K562 (cell line): ENCODE measurements around the gene DNAH3. TPM values are rescaled to one million over a fixed set of nuclear protein-coding genes. Genes with fewer than 3 reads are reported as not detected.

Experiments used
- ATAC-seq: fragments of 200-7000 bp; cut with Tn5 transposase; 3 replicates; pipeline ENCODE4 v1.9.1; 2020; ENCODE audit warnings: moderate library complexity
- BruUV-seq: library from RNA; stranded (reverse); fragments of 400-500 nt; replicated peaks from 2 replicates; lab custom pipeline; 2021; lab: Mats Ljungman, UMichigan
- CTCF ChIA-PET: fragments of 300-600 bp; formaldehyde crosslinking; extraction: SDS; loops from one replicate; lab custom pipeline; 2021; ENCODE audit warnings: low intra/inter-chr PET ratio; lab: Yijun Ruan, JAX
- POLR2A ChIA-PET: fragments of 300-600, 350-650 bp; sonication (Branson Sonifier 250); formaldehyde crosslinking; extraction: SDS; loops from one replicate; lab custom pipeline; 2021; ENCODE audit warnings: antibody characterized with exemption, inconsistent platforms; lab: Yijun Ruan, JAX
- DNase-seq, 4 experiments: peaks; one replicate each; pipeline versions ENCODE4 v3.0.0 to v3.0.0-alpha.2; 2011 to 2018; ENCODE audit warnings: low spot score in 3 of 4, mixed read lengths in 3 of 4; ENCODE audit errors: extremely low read depth in 1 of 4
- FAIRE-seq: peaks from 2 replicates; lab custom pipeline; 2011; peaks lifted over from hg19 to GRCh38; lab: Jason Lieb, UNC
- H2AFZ ChIP-seq: 2 replicates; pipeline ENCODE4 v1.6.0; 2011; ENCODE audit warnings: low read depth, low read length, control low read depth, inconsistent platforms
- H3K27ac ChIP-seq: fragments of 200-600 bp; 3 replicates; pipeline ENCODE4 v1.8.0; 2011; ENCODE audit warnings: low read depth, mild to moderate bottlenecking, control low read depth, inconsistent platforms, low read length, moderate library complexity, mixed read lengths; ENCODE audit errors: extremely low read depth
- H3K27me3 ChIP-seq, 2 experiments: fragments of 300-600 bp in 1 of 2; 2 replicates in 1 of 2; 3 replicates in 1 of 2; pipeline versions ENCODE4 v1.6.0 to v1.8.0; 2011; ENCODE audit warnings: inconsistent platforms in 2 of 2, low read length in 2 of 2, mild to moderate bottlenecking in 1 of 2, mixed read lengths in 1 of 2, moderate library complexity in 1 of 2; ENCODE audit not compliant: control insufficient read depth in 2 of 2, insufficient read depth in 2 of 2
- H3K36me3 ChIP-seq: fragments of 300-600 bp; 3 replicates; pipeline ENCODE4 v1.8.0; 2011; ENCODE audit warnings: mild to moderate bottlenecking, low read length, inconsistent platforms; ENCODE audit not compliant: control insufficient read depth, insufficient read depth
- H3K4me1 ChIP-seq, 2 experiments: fragments of 200-600 bp in 1 of 2; replicated peaks in 1 of 2; 2 replicates in 1 of 2; 3 replicates in 1 of 2; pipeline versions ENCODE4 v1.5.1 to v1.8.0; 2011; ENCODE audit warnings: inconsistent platforms in 2 of 2, low read length in 2 of 2, mild to moderate bottlenecking in 1 of 2, mixed read lengths in 1 of 2, moderate library complexity in 1 of 2; ENCODE audit not compliant: control insufficient read depth in 2 of 2, insufficient read depth in 2 of 2
- H3K4me2 ChIP-seq: 2 replicates; pipeline ENCODE4 v1.6.1; 2011; ENCODE audit warnings: low read length, control low read depth, inconsistent platforms, mixed read lengths; ENCODE audit not compliant: insufficient read depth
- H3K4me3 ChIP-seq: fragments of 200-600 bp; sonication (generic), shearing (Covaris generic); 2 replicates; pipeline ENCODE4 v1.5.1; 2016; ENCODE audit warnings: control low read depth, inconsistent platforms
- H3K79me2 ChIP-seq: fragments of 200-600 bp; 3 replicates; pipeline ENCODE4 v1.8.0; 2011; ENCODE audit warnings: low read length, inconsistent platforms; ENCODE audit not compliant: control insufficient read depth, insufficient read depth
- H3K9ac ChIP-seq, 2 experiments: 2 replicates each; pipeline versions ENCODE4 v1.6.0 to v1.6.1; 2011; ENCODE audit warnings: low read depth in 2 of 2, low read length in 2 of 2, control low read depth in 1 of 2, inconsistent platforms in 1 of 2, mild to moderate bottlenecking in 1 of 2, mixed read lengths in 1 of 2; ENCODE audit not compliant: insufficient read depth in 1 of 2
- H3K9me1 ChIP-seq: one replicate; pipeline ENCODE4 v1.6.0; 2011; ENCODE audit warnings: inconsistent platforms, mild to moderate bottlenecking, low read length, moderate library complexity; ENCODE audit not compliant: control insufficient read depth, insufficient read depth
- H3K9me3 ChIP-seq: replicated peaks from 2 replicates; pipeline ENCODE4 v1.5.1; 2011; ENCODE audit warnings: low read depth, low read length, inconsistent platforms; ENCODE audit not compliant: control insufficient read depth, insufficient read depth
- H4K20me1 ChIP-seq: replicated peaks from 2 replicates; pipeline ENCODE4 v1.6.1; 2011; ENCODE audit warnings: low read length, inconsistent platforms, mixed read lengths; ENCODE audit not compliant: control insufficient read depth, insufficient read depth
- BCOR ChIP-seq: fragments of 450-650 bp; IDR thresholded peaks from 2 replicates; pipeline ENCODE4 v1.6.1; 2016
- ILK ChIP-seq: fragments of 450-650 bp; IDR thresholded peaks from 2 replicates; pipeline ENCODE4 v1.6.1; 2016; ENCODE audit warnings: missing genetic modification characterization, low read depth, mild to moderate bottlenecking, missing compliant biosample characterization, moderate library complexity, borderline replicate concordance
- KDM1A ChIP-seq, 2 experiments: fragments of 450-650 bp; IDR thresholded peaks; 2 replicates each; pipeline ENCODE4 v1.6.1; 2016; ENCODE audit warnings: mild to moderate bottlenecking in 2 of 2
- PHF20 ChIP-seq: fragments of 450-650 bp; IDR thresholded peaks from 2 replicates; pipeline ENCODE4 v1.6.1; 2018; ENCODE audit not compliant: partially characterized antibody
- RBM25 ChIP-seq: fragments of 200-400 bp; formaldehyde crosslinking; IDR thresholded peaks from 2 replicates; pipeline ENCODE4 v1.6.1; 2018; ENCODE audit warnings: low read length, low read depth, moderate library complexity; ENCODE audit not compliant: severe bottlenecking
- SUPT5H ChIP-seq: fragments of 450-650 bp; IDR thresholded peaks from 2 replicates; pipeline ENCODE4 v1.6.1; 2016
- ZFP36 ChIP-seq: fragments of 150-350 bp; IDR thresholded peaks from 2 replicates; pipeline ENCODE4 v1.6.1; 2018; ENCODE audit warnings: low read length, low read depth; ENCODE audit not compliant: partially characterized antibody
- WGBS: fragments of 100-300 bp; shearing (Covaris generic); methylation state at CpG from one replicate; pipeline ENCODE4 v1.1.6; 2016; ENCODE audit warnings: low coverage, mixed read lengths; ENCODE audit not compliant: insufficient coverage; ENCODE audit errors: missing lambda C conversion rate; 5-methylcytosine and 5-hydroxymethylcytosine counted together
- in situ Hi-C: fragments of 300-500 bp; cut with MboI; formaldehyde crosslinking; loops from 4 replicates; pipeline ENCODE4 v1.15.0; 2018; ENCODE audit warnings: inconsistent platforms, mixed read lengths
- intact Hi-C: fragments of 100-400 bp; cut with micrococcal nuclease; formaldehyde crosslinking; loops from 2 replicates; pipeline ENCODE4 v1.14.2; 2022
- polyA plus RNA-seq, 8 experiments: library from polyadenylated mRNA; depleted of rRNA in 4 of 8; stranded (reverse) in 5 of 8; unstranded in 3 of 8; fragments of >200 nt; fragmentation: Nextera tagmentation in 2 of 8; fragmentation: Illumina TruSeq in 1 of 8; extraction: Ambion mirVana in 2 of 8; extraction: Trizol in 1 of 8; gene quantifications; 2 replicates each; pipeline versions ENCODE4 v1.2.1 to v1.2.3, GENCODE V29; 2011 to 2014; ENCODE audit warnings: inconsistent platforms in 1 of 8, missing spikeins in 1 of 8
- total RNA-seq, 7 experiments: library from RNA; depleted of rRNA in 6 of 7; stranded (reverse); fragments of >200 nt in 6 of 7; fragmentation: Illumina TruSeq in 2 of 7; extraction: Trizol in 2 of 7; gene quantifications; 2 replicates each; pipeline versions ENCODE4 v1.2.1 to v1.2.3, GENCODE V29; 2011 to 2021; ENCODE audit warnings: low replicate concordance in 1 of 7
- TF ChIP-seq, protein P1 (sequence below): fragments of 250-450 bp; sonication (Bioruptor Pico); IDR thresholded peaks from 2 replicates; pipeline ENCODE4 v1.5.0; 2021; ENCODE audit warnings: mild to moderate bottlenecking, borderline replicate concordance
- TF ChIP-seq, protein P2 (sequence below): IDR thresholded peaks from 2 replicates; pipeline ENCODE4 v1.6.1; 2011; ENCODE audit warnings: borderline replicate concordance, low read depth, mild to moderate bottlenecking, moderate library complexity, low read length; ENCODE audit not compliant: insufficient read depth, poor library complexity, severe bottlenecking

The DNAH3 gene
- total and polyA plus RNA-seq, 9 of the 15 experiments (the other 6 are each of a cell fraction or from before 2014, with no cell fraction given) = 0.32 to 0.84 (median 0.44) TPM

DNA sequence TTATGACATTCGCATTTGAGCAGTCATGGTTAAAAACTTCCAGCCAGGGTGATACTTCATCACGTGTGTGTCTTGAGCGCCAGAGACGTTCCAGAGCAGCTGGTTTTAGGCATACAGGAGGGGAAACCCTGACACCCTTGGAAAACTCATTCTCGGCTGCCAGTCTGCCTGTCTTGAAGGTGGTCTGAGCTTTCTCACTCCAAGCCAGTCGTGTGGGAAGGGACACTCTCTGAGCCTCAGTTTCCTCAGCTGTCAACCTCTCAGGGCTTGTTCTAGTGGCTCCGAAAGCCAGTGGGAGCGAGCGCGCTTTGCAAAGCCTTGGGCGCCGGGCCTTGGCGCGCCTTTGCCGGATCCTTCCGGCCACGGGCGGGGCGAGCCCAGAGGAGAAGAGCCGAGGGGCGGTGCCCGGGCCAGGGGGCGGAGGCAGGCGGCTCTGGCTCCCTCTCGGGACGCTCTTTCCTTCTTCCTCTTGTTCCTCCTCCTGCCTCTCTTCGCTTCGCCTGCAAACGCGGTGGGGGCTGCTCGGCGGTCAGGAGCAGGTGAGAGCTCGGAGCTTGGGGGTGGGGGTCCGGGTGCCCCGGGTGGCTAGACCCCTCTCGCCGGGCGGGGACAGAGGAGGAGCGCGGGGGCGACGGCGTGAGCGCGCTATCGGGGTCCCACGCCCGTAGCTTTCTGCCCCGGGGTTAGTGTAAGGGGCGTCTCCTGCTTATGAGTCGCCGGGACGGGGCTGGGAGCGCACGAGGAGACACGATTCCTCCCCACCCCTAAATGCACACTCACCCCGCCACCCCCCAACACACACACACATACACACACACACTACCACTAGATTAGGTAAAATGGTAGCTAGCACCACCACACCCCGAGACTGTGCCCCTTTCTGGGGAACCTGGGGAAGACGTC is 7.8 kb upstream of the DNAH3 start, which contains the start of gene LDAF1 (continued):
- TF ChIP-seq, protein P1, sequence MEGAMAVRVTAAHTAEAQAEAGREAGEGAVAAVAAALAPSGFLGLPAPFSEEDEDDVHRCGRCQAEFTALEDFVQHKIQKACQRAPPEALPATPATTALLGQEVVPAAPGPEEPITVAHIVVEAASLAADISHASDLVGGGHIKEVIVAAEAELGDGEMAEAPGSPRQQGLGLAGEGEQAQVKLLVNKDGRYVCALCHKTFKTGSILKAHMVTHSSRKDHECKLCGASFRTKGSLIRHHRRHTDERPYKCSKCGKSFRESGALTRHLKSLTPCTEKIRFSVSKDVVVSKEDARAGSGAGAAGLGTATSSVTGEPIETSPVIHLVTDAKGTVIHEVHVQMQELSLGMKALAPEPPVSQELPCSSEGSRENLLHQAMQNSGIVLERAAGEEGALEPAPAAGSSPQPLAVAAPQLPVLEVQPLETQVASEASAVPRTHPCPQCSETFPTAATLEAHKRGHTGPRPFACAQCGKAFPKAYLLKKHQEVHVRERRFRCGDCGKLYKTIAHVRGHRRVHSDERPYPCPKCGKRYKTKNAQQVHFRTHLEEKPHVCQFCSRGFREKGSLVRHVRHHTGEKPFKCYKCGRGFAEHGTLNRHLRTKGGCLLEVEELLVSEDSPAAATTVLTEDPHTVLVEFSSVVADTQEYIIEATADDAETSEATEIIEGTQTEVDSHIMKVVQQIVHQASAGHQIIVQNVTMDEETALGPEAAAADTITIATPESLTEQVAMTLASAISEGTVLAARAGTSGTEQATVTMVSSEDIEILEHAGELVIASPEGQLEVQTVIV (CRISPR knock-in tag) = no peak
- TF ChIP-seq SUPT5H = peak; percentile 59

DNA sequence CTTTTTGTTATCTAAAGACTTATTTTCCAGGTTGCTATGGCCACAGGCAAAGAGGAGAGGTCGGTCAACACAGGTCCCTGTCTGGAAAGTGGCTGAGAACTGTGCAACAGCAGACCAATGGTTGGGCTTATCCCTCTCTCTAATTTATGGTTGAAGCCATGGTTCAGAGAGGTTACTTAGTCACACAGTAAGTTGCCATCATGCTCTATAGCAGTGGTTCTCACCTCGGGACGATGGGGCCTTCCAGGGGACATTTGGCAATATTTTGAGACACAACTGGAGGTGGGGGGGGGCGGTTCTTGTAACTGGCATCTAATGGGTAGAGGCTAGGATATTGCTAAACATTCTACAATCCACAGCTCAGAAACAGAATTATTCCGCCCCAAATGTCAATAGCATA is 7.0 kb upstream of the DNAH3 start:
- H3K9ac ChIP-seq = peak overlapping the region in 1 of 2 experiments; percentile 68; a peak in 2 of 4 replicates
- BruUV-seq = no TSS peak
- POLR2A ChIA-PET = interaction anchor here (0.6 to 1.1 kb wide), 4 partner anchors 13 to 782 kb away, joined by 3 to 5 read pairs (median 4); no protein-coding TSS in a partner anchor
- H4K20me1 ChIP-seq = no peaks in the 10 kb centered on the region
- in situ Hi-C loops = loop anchor here (5.0 to 10.0 kb wide), 2 partner anchors 400 to 1157 kb away; no protein-coding TSS in a partner anchor
- DNase-seq = no peak
- peak; percentile 31 for TF ChIP-seq ZFP36
- TF ChIP-seq RBM25 = peak; percentile 68
- TF ChIP-seq PHF20 = peak; percentile 14
- TF ChIP-seq BCOR = peak; percentile 26; the same call in 1 of the 2 replicates
- TF ChIP-seq, protein P2, sequence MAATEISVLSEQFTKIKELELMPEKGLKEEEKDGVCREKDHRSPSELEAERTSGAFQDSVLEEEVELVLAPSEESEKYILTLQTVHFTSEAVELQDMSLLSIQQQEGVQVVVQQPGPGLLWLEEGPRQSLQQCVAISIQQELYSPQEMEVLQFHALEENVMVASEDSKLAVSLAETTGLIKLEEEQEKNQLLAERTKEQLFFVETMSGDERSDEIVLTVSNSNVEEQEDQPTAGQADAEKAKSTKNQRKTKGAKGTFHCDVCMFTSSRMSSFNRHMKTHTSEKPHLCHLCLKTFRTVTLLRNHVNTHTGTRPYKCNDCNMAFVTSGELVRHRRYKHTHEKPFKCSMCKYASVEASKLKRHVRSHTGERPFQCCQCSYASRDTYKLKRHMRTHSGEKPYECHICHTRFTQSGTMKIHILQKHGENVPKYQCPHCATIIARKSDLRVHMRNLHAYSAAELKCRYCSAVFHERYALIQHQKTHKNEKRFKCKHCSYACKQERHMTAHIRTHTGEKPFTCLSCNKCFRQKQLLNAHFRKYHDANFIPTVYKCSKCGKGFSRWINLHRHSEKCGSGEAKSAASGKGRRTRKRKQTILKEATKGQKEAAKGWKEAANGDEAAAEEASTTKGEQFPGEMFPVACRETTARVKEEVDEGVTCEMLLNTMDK = no peak
- no peak for TF ChIP-seq ILK
- TF ChIP-seq KDM1A (IDR thresholded peaks at IDR 0.05) = peak in 1 of 2 experiments; percentile 44; a peak in 1 of 4 replicates
- TF ChIP-seq, all 486 proteins: peak for 5
- Histone ChIP-seq H3K4me3 (no peak overlapping the region), H3K27me3 (no peaks in the 10 kb centered on the region), H2AFZ (peak overlapping the region; percentile 99), H3K4me2 (peak overlapping the region; percentile 86), H3K9me3 (no peaks in the 10 kb centered on the region), H3K27ac (no peak overlapping the region), H3K79me2 (peaks cover 3% of the 10 kb centered on the region; the same call in 1 of the 3 replicates), H3K36me3 (peaks cover 15% of the 10 kb centered on the region), H3K9me1 (no peaks in the 10 kb centered on the region), H3K4me1 (peaks cover 10 to 17% of the 10 kb centered on the region in 2 experiments)
- CTCF ChIA-PET = interaction anchor here (1.0 to 2.1 kb wide), 3 partner anchors 143 to 1164 kb away, joined by 3 to 12 read pairs (median 9); no protein-coding TSS in a partner anchor
- FAIRE-seq (no peak), ATAC-seq (no peak)
- WGBS = 38% methylated on average over 4 of the region's 5 CpGs
- intact Hi-C loops = loop anchor here (1.0 to 10.0 kb wide), 4 partner anchors 143 to 1163 kb away; no protein-coding TSS in a partner anchor
